Panc1 (cell line): ENCODE data around the gene TM2D3. TPM values are rescaled to one million over a fixed set of nuclear protein-coding genes. Genes with fewer than 3 reads are reported as not detected.

Experiments
- ATAC-seq: fragments of 200-7000 bp; cut with Tn5 transposase; 2 replicates; pipeline ENCODE4 v1.9.1; 2020; ENCODE audit warnings: mild to moderate bottlenecking, moderate library complexity
- BruUV-seq: library from RNA; stranded (reverse); fragments of 400-500 nt; replicated peaks from 2 replicates; lab custom pipeline; 2021; lab: Mats Ljungman, UMichigan
- CTCF ChIA-PET: fragments of 300-600 bp; sonication (Branson Sonifier 250); formaldehyde crosslinking; loops from one replicate; lab custom pipeline; 2022; ENCODE audit warnings: antibody characterized with exemption; lab: Charles Lee
- POLR2A ChIA-PET: fragments of 300-600 bp; sonication (Branson Sonifier 250); formaldehyde crosslinking; loops from one replicate; lab custom pipeline; 2022; ENCODE audit warnings: antibody characterized with exemption; lab: Charles Lee
- DNase-seq: peaks from one replicate; pipeline ENCODE4 v3.0.0-alpha.2; 2010; ENCODE audit warnings: low read depth, low spot score
- H3K27ac ChIP-seq: 2 replicates; pipeline ENCODE4 v1.5.1; 2011; ENCODE audit warnings: mild to moderate bottlenecking, low read length, inconsistent platforms
- H3K27me3 ChIP-seq: fragments of 200-500 bp; sonication (Bioruptor generic); 2 replicates; pipeline ENCODE4 v1.6.0; 2014; ENCODE audit warnings: low read length, inconsistent platforms; ENCODE audit not compliant: control insufficient read depth, insufficient read depth
- H3K36me3 ChIP-seq: fragments of 200-500 bp; sonication (Bioruptor generic); 2 replicates; pipeline ENCODE4 v1.5.1; 2014; ENCODE audit warnings: inconsistent platforms, mild to moderate bottlenecking, low read length, moderate library complexity; ENCODE audit not compliant: control insufficient read depth, insufficient read depth
- H3K4me1 ChIP-seq: 2 replicates; pipeline ENCODE4 v1.5.1; 2011; ENCODE audit warnings: inconsistent platforms, mild to moderate bottlenecking, low read length, moderate library complexity; ENCODE audit not compliant: control insufficient read depth, insufficient read depth
- H3K4me3 ChIP-seq, 2 experiments: 2 replicates each; pipeline ENCODE4 v1.5.1; 2011 to 2012; ENCODE audit warnings: low read depth in 2 of 2, low read length in 2 of 2, mild to moderate bottlenecking in 2 of 2, inconsistent platforms in 1 of 2, moderate library complexity in 1 of 2
- H3K9me3 ChIP-seq: fragments of 200-500 bp; sonication (Bioruptor generic); 2 replicates; pipeline ENCODE4 v1.5.1; 2014; ENCODE audit warnings: low read depth, mild to moderate bottlenecking, inconsistent platforms, low read length, moderate library complexity; ENCODE audit not compliant: control insufficient read depth, insufficient read depth
- POLR2AphosphoS5 ChIP-seq: IDR thresholded peaks from 2 replicates; pipeline ENCODE4 v1.6.1; 2012; ENCODE audit warnings: mild to moderate bottlenecking, low read depth, low read length, moderate library complexity
- REST ChIP-seq, 2 experiments: IDR thresholded peaks; 2 replicates each; pipeline ENCODE4 v1.6.1; 2011 to 2012; ENCODE audit warnings: low read depth in 2 of 2, control low read depth in 1 of 2, low read length in 1 of 2, mild to moderate bottlenecking in 1 of 2, moderate library complexity in 1 of 2; ENCODE audit not compliant: insufficient read depth in 1 of 2
- SIN3A ChIP-seq: IDR thresholded peaks from 2 replicates; pipeline ENCODE4 v1.6.1; 2012; ENCODE audit warnings: low read depth, mild to moderate bottlenecking, low read length, moderate library complexity, borderline replicate concordance; ENCODE audit not compliant: insufficient read depth
- TCF7L2 ChIP-seq: IDR thresholded peaks from 2 replicates; pipeline ENCODE4 v1.6.1; 2011; ENCODE audit warnings: mild to moderate bottlenecking, low read depth, low read length, inconsistent platforms
- in situ Hi-C: cut with HindIII; loops from 2 replicates; pipeline ENCODE4 v1.10.0; 2016; ENCODE audit warnings: low sequenced_read_pairs, low pct_unique_long_range_greater_than_20kb
- intact Hi-C: fragments of 100-400 bp; cut with micrococcal nuclease; formaldehyde crosslinking; loops from one replicate; pipeline ENCODE4 v1.10.0; 2022; ENCODE audit not compliant: unreplicated experiment
- total RNA-seq: library from RNA; stranded (reverse); gene quantifications from one replicate; pipeline ENCODE4 v1.2.1, GENCODE V29; 2021; ENCODE audit not compliant: unreplicated experiment
- TF ChIP-seq, protein P1 (sequence below): fragments of 450-650 bp; IDR thresholded peaks from 2 replicates; pipeline ENCODE4 v1.5.1; 2017; ENCODE audit warnings: mild to moderate bottlenecking

TM2D3 gene
- total RNA-seq, 1 experiment from 2014 or later, result 53.4 TPM

DNA sequence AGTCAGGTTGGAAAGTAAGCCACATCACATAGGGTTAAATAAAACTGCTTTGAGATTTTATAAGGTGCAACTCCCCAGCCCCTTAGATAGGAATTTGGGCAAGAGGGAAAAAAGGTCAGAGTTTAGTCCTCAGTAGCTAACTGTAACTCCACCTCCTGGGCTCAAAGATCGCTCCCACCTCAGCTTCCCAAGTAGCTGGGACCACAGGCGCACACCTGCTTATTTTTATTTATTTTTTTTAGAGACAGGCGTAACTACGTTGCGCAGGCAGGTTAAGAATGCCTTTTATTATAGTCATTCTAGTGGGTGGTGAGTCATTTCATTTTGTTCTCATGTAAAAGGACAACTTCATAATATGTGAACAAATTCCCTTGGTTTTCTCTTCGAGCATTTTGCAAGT lies 14.7 kb downstream of the TM2D3 start:
- ATAC-seq (no peak), DNase-seq (no peak)
- intact Hi-C loops (no loop called here), in situ Hi-C loops (no loop called here)
- no peak overlapping the region for H3K4me3 ChIP-seq
- BruUV-seq, result no TSS peak
- TF ChIP-seq, protein P1, sequence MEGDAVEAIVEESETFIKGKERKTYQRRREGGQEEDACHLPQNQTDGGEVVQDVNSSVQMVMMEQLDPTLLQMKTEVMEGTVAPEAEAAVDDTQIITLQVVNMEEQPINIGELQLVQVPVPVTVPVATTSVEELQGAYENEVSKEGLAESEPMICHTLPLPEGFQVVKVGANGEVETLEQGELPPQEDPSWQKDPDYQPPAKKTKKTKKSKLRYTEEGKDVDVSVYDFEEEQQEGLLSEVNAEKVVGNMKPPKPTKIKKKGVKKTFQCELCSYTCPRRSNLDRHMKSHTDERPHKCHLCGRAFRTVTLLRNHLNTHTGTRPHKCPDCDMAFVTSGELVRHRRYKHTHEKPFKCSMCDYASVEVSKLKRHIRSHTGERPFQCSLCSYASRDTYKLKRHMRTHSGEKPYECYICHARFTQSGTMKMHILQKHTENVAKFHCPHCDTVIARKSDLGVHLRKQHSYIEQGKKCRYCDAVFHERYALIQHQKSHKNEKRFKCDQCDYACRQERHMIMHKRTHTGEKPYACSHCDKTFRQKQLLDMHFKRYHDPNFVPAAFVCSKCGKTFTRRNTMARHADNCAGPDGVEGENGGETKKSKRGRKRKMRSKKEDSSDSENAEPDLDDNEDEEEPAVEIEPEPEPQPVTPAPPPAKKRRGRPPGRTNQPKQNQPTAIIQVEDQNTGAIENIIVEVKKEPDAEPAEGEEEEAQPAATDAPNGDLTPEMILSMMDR, result no peak
- TF ChIP-seq POLR2AphosphoS5 (no peak), TCF7L2 (no peak), REST (IDR thresholded peaks at IDR 0.05; ENCODE audit: insufficient read depth in 1 of 2, low read depth in 2 of 2, low read length in 1 of 2) (no peak), SIN3A (no peak)
- ChIA-PET POLR2A (no interaction called here), CTCF (no interaction called here)
- peaks cover 10% of the 10 kb centered on the region for H3K36me3 ChIP-seq
- H3K9me3 ChIP-seq, result no peaks in the 10 kb centered on the region
- H3K27me3 ChIP-seq, result no peaks in the 10 kb centered on the region
- H3K27ac ChIP-seq, result no peak overlapping the region
- H3K4me1 ChIP-seq, result no peaks in the 10 kb centered on the region; the same call in 1 of the 2 replicates

DNA sequence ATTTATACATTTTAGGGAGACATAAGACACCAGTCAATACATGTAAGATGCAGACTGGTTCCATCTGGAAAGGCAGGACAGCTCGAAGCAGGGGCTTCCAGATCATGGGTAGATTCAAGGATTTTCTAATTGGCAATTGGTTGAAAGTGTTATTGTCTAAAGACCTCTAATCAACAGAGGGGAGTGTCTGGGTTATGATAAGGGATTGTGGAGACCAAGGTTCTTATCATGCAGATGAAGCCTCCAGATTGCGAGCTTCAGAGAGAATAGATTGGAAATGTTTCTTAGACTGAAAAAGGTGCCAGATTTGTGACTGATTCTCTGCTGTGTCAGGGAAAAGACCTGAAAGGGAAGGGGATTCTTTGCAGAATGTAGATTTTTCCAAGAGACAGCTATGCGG lies 15.1 kb downstream of the TM2D3 start:
- POLR2A ChIA-PET, result no interaction called here
- TF ChIP-seq TCF7L2, result no peak
- TF ChIP-seq, protein P1, result no peak
- no peak for TF ChIP-seq POLR2AphosphoS5
- no peak for TF ChIP-seq SIN3A
- no peak for TF ChIP-seq REST (IDR thresholded peaks at IDR 0.05; ENCODE audit: insufficient read depth in 1 of 2, low read depth in 2 of 2, low read length in 1 of 2)
- no TSS peak for BruUV-seq
- no peak overlapping the region for H3K27ac ChIP-seq
- CTCF ChIA-PET, result no interaction called here
- intact Hi-C loops (no loop called here), in situ Hi-C loops (no loop called here)
- H3K36me3 ChIP-seq, result peaks cover 8% of the 10 kb centered on the region
- H3K4me1 ChIP-seq, result no peaks in the 10 kb centered on the region
- no peaks in the 10 kb centered on the region for H3K27me3 ChIP-seq
- H3K9me3 ChIP-seq, result no peaks in the 10 kb centered on the region
- no peak overlapping the region for H3K4me3 ChIP-seq
- ATAC-seq (no peak), DNase-seq (no peak)
